ENCODE results near the gene TJP1.
A peak's percentile ranks its signal among the peaks of the same experiment; 100 is the strongest.
"Not testable (repeated sequence)": the region's sequence is repeated elsewhere in the genome, so short reads cannot be mapped to it uniquely, and the experiment has no call there.

The TJP1 gene

GRCh38 chr15:29838352-29839010 lies 16.2 kb upstream of the TJP1 start:
- DNase-seq, result no peak

GRCh38 chr15:29835301-29835700 lies 13.0 kb upstream of the TJP1 start:
- DNase-seq, result no peak

DNA sequence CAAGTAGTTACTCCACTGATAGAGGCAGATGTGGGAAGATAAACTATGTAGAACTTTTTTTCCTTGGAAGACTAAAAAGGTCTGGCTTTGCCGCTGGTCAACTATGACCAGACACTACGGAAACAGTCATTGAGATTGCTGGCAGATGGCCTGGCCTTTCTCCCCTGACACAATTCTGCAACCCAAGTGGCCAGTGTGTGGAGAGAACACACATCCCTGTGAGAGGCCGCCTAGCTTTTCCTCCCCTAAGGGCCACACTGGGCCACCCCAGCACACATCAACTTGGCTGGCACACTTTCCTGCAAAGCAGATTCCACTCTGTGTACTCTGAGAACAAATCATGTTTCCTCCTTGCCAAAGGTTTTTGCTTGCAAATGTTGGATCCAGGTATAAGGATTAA lies 10.4 kb upstream of the TJP1 start:
- DNase-seq, result no peak

GRCh38 chr15:29826908-29827820 lies 4.9 kb upstream of the TJP1 start:
- no peak for DNase-seq

DNA sequence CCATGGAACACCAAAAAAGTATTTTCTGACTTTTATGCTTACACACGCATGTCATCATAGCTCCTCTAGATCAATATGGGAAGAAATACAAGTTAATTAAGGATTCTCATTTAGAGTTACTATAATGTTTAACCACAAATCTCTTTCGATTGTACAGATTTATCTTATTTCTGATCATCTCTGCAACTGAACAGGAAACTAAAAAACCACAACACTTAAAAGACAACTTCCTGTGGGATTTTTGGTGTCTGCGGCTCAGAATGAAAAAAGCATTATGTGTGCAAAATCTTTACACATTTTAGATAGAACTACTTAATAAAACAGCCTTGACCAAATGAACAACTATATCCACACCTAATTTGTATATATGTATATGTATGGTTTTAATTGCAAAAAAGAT lies 3.0 kb upstream of the TJP1 start:
- no peak for DNase-seq

DNA sequence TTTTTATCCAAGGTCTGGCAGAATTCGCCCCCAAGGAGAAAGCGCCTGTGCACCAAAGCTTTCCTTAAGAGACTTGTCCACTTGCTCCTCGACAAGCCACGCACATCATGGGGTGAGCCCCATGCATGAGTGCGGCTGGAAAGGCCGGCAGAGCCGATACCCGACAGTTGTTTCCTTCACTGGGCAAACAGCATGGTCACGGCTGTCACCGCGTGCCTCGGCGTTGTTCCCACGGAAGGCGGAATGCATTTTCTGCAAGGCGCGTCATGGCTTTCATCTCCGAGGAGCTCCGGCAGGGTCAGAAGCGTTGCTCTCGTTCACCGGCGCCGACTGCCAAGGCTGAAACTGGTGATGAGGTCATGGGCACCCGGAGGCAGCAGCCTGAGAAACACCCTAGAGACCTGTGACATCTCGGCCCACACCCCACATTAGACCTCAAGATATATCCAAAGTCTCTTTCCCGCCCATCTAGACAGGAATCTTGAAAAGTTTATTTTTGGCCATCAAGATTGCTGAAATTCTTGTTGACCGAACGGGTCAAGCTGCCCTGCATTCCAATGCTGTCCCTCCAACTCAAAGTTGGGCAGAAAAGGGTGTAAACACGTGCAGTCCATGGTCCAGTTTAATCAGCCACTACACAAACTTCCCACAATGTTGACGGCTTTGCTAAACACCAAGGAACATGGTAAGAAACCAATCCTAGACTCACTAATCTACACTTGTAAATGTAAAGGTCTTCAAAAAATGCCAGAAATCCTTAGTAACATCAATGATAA lies 604 bp upstream of the TJP1 start:
- DNase-seq, result no peak

- DNase-seq, result peak; percentile 4
Observed at GRCh38 chr15:29821416-29822099, 710 bp downstream of the TJP1 start.

GRCh38 chr15:29820394-29821154 lies 1.7 kb downstream of the TJP1 start:
- no peak for DNase-seq

DNA sequence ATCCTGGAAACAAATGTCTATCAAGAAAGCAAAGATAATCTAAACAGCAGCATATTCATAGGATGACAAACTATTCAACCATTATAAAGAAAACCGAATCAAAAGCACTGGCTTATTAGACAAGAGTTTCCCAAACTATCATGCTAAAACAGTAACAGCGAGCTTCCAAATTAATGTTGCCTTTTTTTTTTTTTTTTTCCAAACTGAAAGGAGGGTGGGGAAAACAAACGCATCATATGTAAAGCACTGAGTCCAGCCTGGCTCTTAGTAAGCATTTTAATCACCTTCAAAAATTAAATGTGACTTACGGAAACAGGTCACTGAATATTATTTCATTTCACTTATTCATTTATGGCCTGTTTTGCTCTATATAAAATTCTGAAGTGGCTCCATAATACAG lies 2.3 kb downstream of the TJP1 start:
- DNase-seq, result no peak

DNA sequence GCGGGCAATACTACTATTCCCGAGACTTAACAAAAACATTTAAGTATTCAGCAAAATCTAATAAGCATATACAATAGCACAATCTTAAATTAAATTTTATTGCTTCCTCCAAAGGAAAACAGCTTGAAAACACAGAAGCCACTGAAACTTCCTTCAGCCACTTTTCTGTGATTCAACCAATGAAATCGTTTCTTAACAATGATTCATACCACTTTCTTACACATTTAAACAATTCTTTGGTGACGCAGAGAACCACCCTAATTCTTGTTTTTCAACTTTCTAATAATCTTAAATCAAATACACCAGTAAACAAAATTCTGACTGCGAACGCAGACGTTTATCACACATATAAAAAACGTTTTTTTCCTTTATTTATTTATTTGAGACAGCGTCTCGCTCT lies 4.1 kb downstream of the TJP1 start:
- DNase-seq, result no peak

DNA sequence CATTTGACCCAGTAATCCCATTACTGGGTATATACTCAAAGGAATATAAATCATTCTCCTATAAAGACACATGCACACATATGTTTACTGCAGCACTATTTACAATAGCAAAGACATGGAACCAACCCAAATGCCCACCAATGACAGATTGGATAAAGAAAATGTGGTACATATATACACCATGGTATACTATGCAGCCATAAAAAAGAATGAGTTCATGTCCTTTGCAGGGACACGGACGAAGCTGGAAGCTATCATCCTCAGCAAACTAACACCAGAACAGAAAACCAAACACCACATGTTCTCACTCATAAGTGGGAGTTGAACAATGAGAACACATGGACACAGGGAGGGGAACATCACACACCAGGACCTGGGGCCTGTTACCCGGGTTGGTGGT lies 4.8 kb downstream of the TJP1 start:
- DNase-seq, result not testable (repeated sequence)

- no peak for DNase-seq
Observed at GRCh38 chr15:29815000-29815710, 7.1 kb downstream of the TJP1 start.

DNA sequence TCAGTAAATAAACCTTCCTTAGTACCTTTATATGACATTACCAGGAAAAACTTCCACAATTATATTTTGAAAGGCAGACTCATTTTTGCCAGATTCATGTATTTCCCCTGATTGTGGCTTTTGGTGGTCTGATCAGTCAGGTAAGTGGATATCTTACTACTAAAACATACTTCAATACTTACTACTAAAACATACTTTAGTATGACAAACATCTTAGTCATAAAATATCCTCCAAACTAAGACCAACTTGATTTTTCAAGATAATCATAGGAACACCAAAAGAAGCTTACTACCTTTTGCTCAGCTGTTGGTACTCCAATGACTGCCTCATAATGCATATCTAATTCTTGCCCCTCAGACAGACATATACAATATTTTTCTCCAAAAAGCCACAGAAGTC lies 9.3 kb downstream of the TJP1 start:
- DNase-seq, result no peak

GRCh38 chr15:29812384-29812694 lies 9.9 kb downstream of the TJP1 start:
- no peak for DNase-seq

- DNase-seq, result no peak
Observed at GRCh38 chr15:29811691-29812383, 10.4 kb downstream of the TJP1 start.

DNA sequence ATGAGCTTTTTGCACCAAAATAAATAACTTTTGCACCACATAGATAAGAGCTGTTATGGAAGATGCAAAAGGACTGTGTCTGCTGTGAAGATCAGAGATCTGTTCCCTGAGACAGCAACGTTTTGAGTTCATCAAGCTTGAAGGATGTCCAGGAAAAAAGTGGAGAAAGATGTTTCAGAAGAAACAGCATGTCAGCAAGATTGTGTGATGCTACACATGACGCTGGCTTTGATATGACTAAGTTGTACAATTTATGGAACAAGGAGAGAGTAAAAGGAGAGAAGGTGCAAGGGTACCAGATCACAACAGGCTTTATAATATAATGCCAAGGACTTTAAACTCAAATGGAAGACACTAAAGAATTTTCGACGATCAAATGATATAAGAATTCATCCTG lies 16.6 kb downstream of the TJP1 start:
- no peak for DNase-seq

GRCh38 chr15:29805043-29805707 lies 17.1 kb downstream of the TJP1 start:
- no peak for DNase-seq

DNA sequence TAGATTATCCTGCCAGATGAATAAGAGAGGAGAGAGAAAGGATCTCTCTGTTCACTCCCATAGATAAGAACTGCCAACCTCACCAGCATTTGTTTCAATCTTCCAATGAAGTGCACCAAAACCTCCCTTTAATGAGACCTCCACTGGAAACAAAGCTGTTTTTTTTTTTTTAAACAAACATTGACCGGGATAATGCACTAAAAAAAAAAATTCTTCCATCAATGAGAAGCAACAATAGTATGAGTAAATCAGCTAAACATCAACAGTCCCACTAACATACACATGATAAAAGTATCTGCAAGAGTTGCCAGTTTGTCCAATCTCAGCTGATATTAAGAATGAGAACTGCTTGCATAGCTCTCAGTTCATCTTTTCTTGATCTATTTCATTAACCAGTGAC lies 19.9 kb downstream of the TJP1 start:
- DNase-seq, result no peak

- no peak for DNase-seq
Observed at GRCh38 chr15:29800491-29801366, 21.5 kb downstream of the TJP1 start.

GRCh38 chr15:29799859-29800258 lies 22.4 kb downstream of the TJP1 start:
- DNase-seq, result no peak

All from NCI-H1048 (cell line).